H1 (cell line): Measurements from ENCODE around the gene UBE2J1.

ENCODE experiments used
- BRCA1 ChIP-seq: IDR thresholded peaks from 2 replicates; pipeline ENCODE4 v1.6.1; 2012; ENCODE audit warnings: low read depth, low read length, improper control_type of control experiment
- CREB1 ChIP-seq: IDR thresholded peaks from 2 replicates; pipeline ENCODE4 v1.6.1; 2012; ENCODE audit warnings: inconsistent platforms
- CTCF ChIP-seq, 3 experiments: IDR thresholded peaks; 1 replicate in 2 of 3; 2 replicates in 1 of 3; pipeline versions ENCODE4 v1.5.1 to v1.6.1; 2011; ENCODE audit warnings: low read length in 3 of 3, mild to moderate bottlenecking in 3 of 3, inconsistent platforms in 2 of 3, low read depth in 1 of 3, moderate library complexity in 1 of 3; ENCODE audit not compliant: insufficient read depth in 1 of 3; ENCODE audit errors: control extremely low read depth in 1 of 3
- EZH2 ChIP-seq: fragments of 200-600 bp; sonication (generic); IDR thresholded peaks from 2 replicates; pipeline ENCODE4 v1.7.1; 2012; ENCODE audit warnings: low read depth, mild to moderate bottlenecking, moderate library complexity, low read length, inconsistent platforms; ENCODE audit not compliant: severe bottlenecking
- JUND ChIP-seq: IDR thresholded peaks from 2 replicates; pipeline ENCODE4 v1.6.1; 2011; ENCODE audit warnings: mild to moderate bottlenecking, improper control_type of control experiment, low read length
- KDM1A ChIP-seq: fragments of 200-600, 300-600 bp; sonication (generic); IDR thresholded peaks from 2 replicates; pipeline ENCODE4 v1.7.1; 2016; ENCODE audit warnings: mild to moderate bottlenecking, low read length, borderline replicate concordance
- POLR2AphosphoS5 ChIP-seq: IDR thresholded peaks from 2 replicates; pipeline ENCODE4 v1.6.1; 2011; ENCODE audit warnings: low read depth, low read length
- RFX5 ChIP-seq: IDR thresholded peaks from 2 replicates; pipeline ENCODE4 v1.6.1; 2011; ENCODE audit warnings: low read depth, low read length, improper control_type of control experiment, borderline replicate concordance
- RNF2 ChIP-seq: fragments of 200-900, 300-1000 bp; sonication (generic); IDR thresholded peaks from 2 replicates; pipeline ENCODE4 v1.7.1; 2016; ENCODE audit warnings: borderline replicate concordance, low read depth, mild to moderate bottlenecking, antibody characterized with exemption, low read length; ENCODE audit not compliant: poor library complexity, severe bottlenecking; ENCODE audit errors: missing control alignments
- SP4 ChIP-seq: IDR thresholded peaks from 2 replicates; pipeline ENCODE4 v1.6.1; 2012; ENCODE audit warnings: low read length, inconsistent platforms
- TBP ChIP-seq: IDR thresholded peaks from 2 replicates; pipeline ENCODE4 v1.6.1; 2011; ENCODE audit warnings: low read depth, low read length, improper control_type of control experiment
- USF2 ChIP-seq: IDR thresholded peaks from 2 replicates; pipeline ENCODE4 v1.6.1; 2011; ENCODE audit warnings: low read length, improper control_type of control experiment
- TF ChIP-seq, protein P1 (sequence below): IDR thresholded peaks from 2 replicates; pipeline ENCODE4 v1.6.1; 2012; ENCODE audit warnings: inconsistent platforms

DNA sequence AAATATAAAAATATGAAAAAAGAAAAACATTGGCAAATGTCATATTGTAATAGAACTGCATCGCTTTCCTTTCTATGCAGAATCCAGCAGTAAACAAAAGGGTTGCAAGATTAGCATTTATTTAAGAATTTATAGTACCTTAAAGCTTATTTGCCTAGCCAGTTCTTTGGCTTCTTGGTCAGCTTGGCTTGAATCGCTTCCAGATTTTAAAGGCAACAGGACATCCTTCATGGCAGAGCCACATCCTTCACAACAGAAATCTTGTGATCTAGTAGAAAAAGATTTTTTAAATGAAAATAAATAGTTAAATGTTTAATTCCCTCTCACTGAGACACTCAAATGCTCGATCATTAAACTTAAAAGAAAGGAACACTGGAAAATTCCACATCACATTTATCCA, 17.4 kb downstream of the UBE2J1 start:
- no peak for TF ChIP-seq CTCF (IDR thresholded peaks at IDR 0.05; ENCODE audit: control extremely low read depth in 1 of 3, insufficient read depth in 1 of 3, low read depth in 1 of 3, low read length in 3 of 3)
- TF ChIP-seq, protein P1, sequence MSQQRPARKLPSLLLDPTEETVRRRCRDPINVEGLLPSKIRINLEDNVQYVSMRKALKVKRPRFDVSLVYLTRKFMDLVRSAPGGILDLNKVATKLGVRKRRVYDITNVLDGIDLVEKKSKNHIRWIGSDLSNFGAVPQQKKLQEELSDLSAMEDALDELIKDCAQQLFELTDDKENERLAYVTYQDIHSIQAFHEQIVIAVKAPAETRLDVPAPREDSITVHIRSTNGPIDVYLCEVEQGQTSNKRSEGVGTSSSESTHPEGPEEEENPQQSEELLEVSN, result no peak
- no peak for TF ChIP-seq EZH2
- TF ChIP-seq JUND, result no peak
- TF ChIP-seq RNF2, result no peak
- TF ChIP-seq CREB1, result no peak
- TF ChIP-seq USF2, result no peak
- TF ChIP-seq TBP, result no peak
- no peak for TF ChIP-seq KDM1A
- no peak for TF ChIP-seq SP4
- TF ChIP-seq POLR2AphosphoS5, result no peak
- TF ChIP-seq BRCA1, result no peak
- TF ChIP-seq RFX5, result no peak
